H1 (cell line): Measurements from ENCODE around the gene NDUFAF8. TPM values are rescaled to one million over a fixed set of nuclear protein-coding genes. Genes with fewer than 3 reads are reported as not detected.

ENCODE experiments used
- CTCF ChIA-PET: fragments of 300-600 bp; sonication (Branson Sonifier 250); formaldehyde crosslinking; loops from one replicate; lab custom pipeline; 2021; ENCODE audit not compliant: partially characterized antibody; lab: Charles Lee
- POLR2A ChIA-PET: fragments of 300-600 bp; sonication (Branson Sonifier 250); formaldehyde crosslinking; loops from one replicate; lab custom pipeline; 2021; ENCODE audit warnings: inconsistent platforms; ENCODE audit not compliant: partially characterized antibody; lab: Charles Lee
- DNase-seq, 2 experiments: peaks; one replicate each; pipeline versions ENCODE4 v3.0.0 to v3.0.0-alpha.2; 2010 to 2022; ENCODE audit warnings: low spot score in 2 of 2, low read depth in 1 of 2, mixed read lengths in 1 of 2
- FAIRE-seq: peaks from 2 replicates; lab custom pipeline; 2011; peaks lifted over from hg19 to GRCh38; lab: Jason Lieb, UNC
- H2AFZ ChIP-seq: 2 replicates; pipeline ENCODE4 v1.8.1; 2012; ENCODE audit warnings: low read length, inconsistent platforms
- H2AK5ac ChIP-seq: 2 replicates; pipeline ENCODE4 v1.6.1; 2013; ENCODE audit warnings: low read depth, low read length
- H2BK120ac ChIP-seq: replicated peaks from 2 replicates; pipeline ENCODE3; 2013; ENCODE audit warnings: low read depth, low read length, inconsistent platforms
- H2BK12ac ChIP-seq: 2 replicates; pipeline ENCODE4 v1.6.1; 2013; ENCODE audit warnings: low read depth, low read length
- H2BK15ac ChIP-seq: 2 replicates; pipeline ENCODE4 v1.6.1; 2013; ENCODE audit warnings: low read length
- H2BK20ac ChIP-seq: 2 replicates; pipeline ENCODE4 v1.6.1; 2013; ENCODE audit warnings: low read length
- H2BK5ac ChIP-seq: 2 replicates; pipeline ENCODE4 v1.6.1; 2013; ENCODE audit warnings: low read depth, low read length
- H3K14ac ChIP-seq: 2 replicates; pipeline ENCODE4 v1.6.1; 2013; ENCODE audit warnings: inconsistent platforms; ENCODE audit not compliant: insufficient read length
- H3K18ac ChIP-seq: 2 replicates; pipeline ENCODE4 v1.6.1; 2013; ENCODE audit warnings: low read length; ENCODE audit errors: extremely low read depth
- H3K23ac ChIP-seq: 2 replicates; pipeline ENCODE4 v1.6.1; 2013; ENCODE audit warnings: inconsistent platforms; ENCODE audit not compliant: insufficient read length
- H3K23me2 ChIP-seq: 2 replicates; pipeline ENCODE4 v1.6.1; 2013; ENCODE audit warnings: low read depth, low read length
- H3K27ac ChIP-seq: 2 replicates; pipeline ENCODE4 v1.6.1; 2011; ENCODE audit warnings: low read depth, low read length, inconsistent platforms
- H3K27me3 ChIP-seq, 4 experiments: replicated peaks in 1 of 4; 1 replicate in 1 of 4; 2 replicates in 3 of 4; pipeline versions ENCODE4 v1.6.1 to v1.8.1; 2011 to 2013; ENCODE audit warnings: low read length in 3 of 4, mild to moderate bottlenecking in 3 of 4, inconsistent platforms in 2 of 4, mixed read lengths in 2 of 4, moderate library complexity in 1 of 4; ENCODE audit not compliant: control insufficient read depth in 3 of 4, insufficient read depth in 3 of 4; ENCODE audit errors: extremely low read depth in 1 of 4
- H3K36me3 ChIP-seq, 4 experiments: 2 replicates each; pipeline versions ENCODE4 v1.6.1 to v1.8.1; 2011 to 2013; ENCODE audit warnings: mild to moderate bottlenecking in 4 of 4, low read length in 3 of 4, moderate library complexity in 2 of 4, control low read depth in 1 of 4, inconsistent platforms in 1 of 4; ENCODE audit not compliant: insufficient read depth in 4 of 4, control insufficient read depth in 2 of 4
- H3K4ac ChIP-seq: replicated peaks from 2 replicates; pipeline ENCODE3; 2013; ENCODE audit warnings: low read length, low read depth, mixed read lengths, inconsistent platforms; ENCODE audit not compliant: insufficient read length
- H3K4me1 ChIP-seq, 4 experiments: replicated peaks in 1 of 4; 1 replicate in 1 of 4; 2 replicates in 3 of 4; pipeline versions ENCODE4 v1.6.1 to v1.8.1; 2011 to 2013; ENCODE audit warnings: low read length in 3 of 4, inconsistent platforms in 2 of 4, mixed read lengths in 1 of 4; ENCODE audit not compliant: insufficient read depth in 4 of 4, control insufficient read depth in 3 of 4
- H3K4me2 ChIP-seq, 2 experiments: 2 replicates each; pipeline versions ENCODE4 v1.6.1 to v1.8.1; 2011 to 2013; ENCODE audit warnings: low read depth in 2 of 2, low read length in 2 of 2, control low read depth in 1 of 2, inconsistent platforms in 1 of 2, mild to moderate bottlenecking in 1 of 2; ENCODE audit not compliant: insufficient read depth in 1 of 2
- H3K4me3 ChIP-seq, 4 experiments: fragments of 200-600, 300-600 bp in 1 of 4; sonication (generic), shearing (Covaris generic), sonication (Bioruptor Twin) in 1 of 4; 2 replicates each; pipeline versions ENCODE4 v1.5.1 to v1.8.1; 2011 to 2016; ENCODE audit warnings: low read length in 4 of 4, low read depth in 3 of 4, control low read depth in 2 of 4, inconsistent platforms in 2 of 4, mild to moderate bottlenecking in 2 of 4, mixed read lengths in 1 of 4, moderate library complexity in 1 of 4; ENCODE audit not compliant: insufficient read depth in 2 of 4; ENCODE audit errors: extremely low read depth in 1 of 4
- H3K56ac ChIP-seq: replicated peaks from 2 replicates; pipeline ENCODE3; 2013; ENCODE audit warnings: low read depth, mild to moderate bottlenecking, mixed read lengths, low read length, inconsistent platforms; ENCODE audit not compliant: insufficient read length
- H3K79me1 ChIP-seq: 2 replicates; pipeline ENCODE4 v1.6.1; 2013; ENCODE audit warnings: low read depth, low read length, control low read depth
- H3K79me2 ChIP-seq, 2 experiments: 2 replicates each; pipeline versions ENCODE4 v1.6.1 to v1.8.1; 2012 to 2013; ENCODE audit warnings: low read length in 2 of 2, mild to moderate bottlenecking in 2 of 2, inconsistent platforms in 1 of 2; ENCODE audit not compliant: insufficient read depth in 2 of 2, control insufficient read depth in 1 of 2
- H3K9ac ChIP-seq, 4 experiments: replicated peaks in 1 of 4; 1 replicate in 1 of 4; 2 replicates in 3 of 4; pipeline versions ENCODE4 v1.6.1 to v1.8.1; 2011 to 2013; ENCODE audit warnings: low read depth in 3 of 4, low read length in 3 of 4, control low read depth in 2 of 4, mild to moderate bottlenecking in 2 of 4, moderate library complexity in 2 of 4, inconsistent platforms in 1 of 4; ENCODE audit errors: extremely low read depth in 1 of 4
- H3K9me3 ChIP-seq, 2 experiments: 2 replicates each; pipeline versions ENCODE4 v1.6.1 to v1.8.1; 2012 to 2013; ENCODE audit warnings: mild to moderate bottlenecking in 2 of 2, moderate library complexity in 2 of 2, control low read depth in 1 of 2, inconsistent platforms in 1 of 2, low read depth in 1 of 2, low read length in 1 of 2, mixed read lengths in 1 of 2; ENCODE audit not compliant: insufficient read depth in 2 of 2
- H4K20me1 ChIP-seq, 2 experiments: replicated peaks in 1 of 2; 2 replicates each; pipeline versions ENCODE3 to v1.8.1; 2011 to 2013; ENCODE audit warnings: inconsistent platforms in 2 of 2, low read length in 2 of 2, mild to moderate bottlenecking in 1 of 2; ENCODE audit not compliant: insufficient read depth in 2 of 2, control insufficient read depth in 1 of 2
- H4K5ac ChIP-seq: 2 replicates; pipeline ENCODE4 v1.6.1; 2013; ENCODE audit warnings: low read length, low read depth, mixed read lengths, inconsistent platforms; ENCODE audit not compliant: insufficient read length
- H4K8ac ChIP-seq: 2 replicates; pipeline ENCODE4 v1.8.0; 2013; ENCODE audit warnings: mild to moderate bottlenecking, moderate library complexity, low read length, inconsistent platforms; ENCODE audit not compliant: insufficient read depth; ENCODE audit errors: extremely low read depth
- H4K91ac ChIP-seq: replicated peaks from 2 replicates; pipeline ENCODE3; 2013; ENCODE audit warnings: low read length, mixed read lengths, inconsistent platforms; ENCODE audit not compliant: insufficient read length
- BRCA1 ChIP-seq: IDR thresholded peaks from 2 replicates; pipeline ENCODE4 v1.6.1; 2012; ENCODE audit warnings: low read depth, low read length, improper control_type of control experiment
- CBX8 ChIP-seq: fragments of 300-800, 300-1000 bp; sonication (generic); IDR thresholded peaks from 2 replicates; pipeline ENCODE4 v1.7.1; 2016; ENCODE audit warnings: low read depth, low read length, borderline replicate concordance
- EP300 ChIP-seq, 2 experiments: IDR thresholded peaks; 1 replicate in 1 of 2; 2 replicates in 1 of 2; pipeline ENCODE4 v1.6.1; 2011 to 2012; ENCODE audit warnings: low read depth in 2 of 2, low read length in 2 of 2, mild to moderate bottlenecking in 2 of 2, borderline replicate concordance in 1 of 2, inconsistent platforms in 1 of 2, moderate library complexity in 1 of 2
- NRF1 ChIP-seq: IDR thresholded peaks from 2 replicates; pipeline ENCODE4 v1.6.1; 2011; ENCODE audit warnings: mild to moderate bottlenecking, low read depth, low read length, improper control_type of control experiment
- RXRA ChIP-seq: IDR thresholded peaks from 2 replicates; pipeline ENCODE4 v1.6.1; 2011; ENCODE audit warnings: low read depth, mild to moderate bottlenecking, low read length, moderate library complexity; ENCODE audit not compliant: insufficient read depth
- SIN3A ChIP-seq, 2 experiments: IDR thresholded peaks in 1 of 2; conservative IDR thresholded peaks in 1 of 2; 2 replicates each; pipeline ENCODE4 v1.6.1; 2011 to 2012; ENCODE audit warnings: low read length in 2 of 2, improper control_type of control experiment in 1 of 2, low read depth in 1 of 2, mild to moderate bottlenecking in 1 of 2
- SP2 ChIP-seq: IDR thresholded peaks from 2 replicates; pipeline ENCODE4 v1.6.1; 2012; ENCODE audit warnings: mild to moderate bottlenecking, low read length, inconsistent platforms
- SP4 ChIP-seq: IDR thresholded peaks from 2 replicates; pipeline ENCODE4 v1.6.1; 2012; ENCODE audit warnings: low read length, inconsistent platforms
- WGBS, 2 experiments: shearing (Covaris generic) in 1 of 2; methylation state at CpG; one replicate each; pipeline versions ENCODE4 v1.1.6 to v1.1.7; 2013 to 2015; ENCODE audit warnings: low lambda C conversion rate in 2 of 2, mixed read lengths in 2 of 2, inconsistent platforms in 1 of 2, low coverage in 1 of 2, missing lambda C conversion rate in 1 of 2; ENCODE audit not compliant: insufficient replicate concordance in 2 of 2, insufficient coverage in 1 of 2, insufficient read length in 1 of 2; ENCODE audit errors: extremely low coverage in 1 of 2, missing lambda C conversion rate in 1 of 2; 5-methylcytosine and 5-hydroxymethylcytosine counted together
- polyA plus RNA-seq, 7 experiments: library from polyadenylated mRNA; depleted of rRNA in 3 of 7; stranded (reverse) in 5 of 7; unstranded in 2 of 7; fragments of >200 nt in 5 of 7; fragments of 200-250 nt in 2 of 7; gene quantifications; 1 replicate in 5 of 7; 2 replicates in 1 of 7; 4 replicates in 1 of 7; pipeline versions ENCODE4 v1.2.1 to v1.2.3, GENCODE V29; 2011 to 2013; ENCODE audit warnings: missing spikeins in 2 of 7, mixed read lengths in 2 of 7
- total RNA-seq: library from RNA; stranded (reverse); fragmentation: NEBNext Ultra II Directional; extraction: Animal tissue kit (Norgen Biotek cat#: 25700); gene quantifications from 2 replicates; pipeline ENCODE4 v1.2.1, GENCODE V29; 2021
- TF ChIP-seq, protein P1 (sequence below), 3 experiments: IDR thresholded peaks; 1 replicate in 2 of 3; 2 replicates in 1 of 3; pipeline versions ENCODE4 v1.5.1 to v1.6.1; 2011; ENCODE audit warnings: low read length in 3 of 3, mild to moderate bottlenecking in 3 of 3, inconsistent platforms in 2 of 3, low read depth in 1 of 3, moderate library complexity in 1 of 3; ENCODE audit not compliant: insufficient read depth in 1 of 3; ENCODE audit errors: control extremely low read depth in 1 of 3

NDUFAF8 gene
- total and polyA plus RNA-seq, 2 of the 8 experiments (the other 6 are each of a cell fraction or from before 2014, with no cell fraction given), result 48.9 to 91.1 TPM

DNA sequence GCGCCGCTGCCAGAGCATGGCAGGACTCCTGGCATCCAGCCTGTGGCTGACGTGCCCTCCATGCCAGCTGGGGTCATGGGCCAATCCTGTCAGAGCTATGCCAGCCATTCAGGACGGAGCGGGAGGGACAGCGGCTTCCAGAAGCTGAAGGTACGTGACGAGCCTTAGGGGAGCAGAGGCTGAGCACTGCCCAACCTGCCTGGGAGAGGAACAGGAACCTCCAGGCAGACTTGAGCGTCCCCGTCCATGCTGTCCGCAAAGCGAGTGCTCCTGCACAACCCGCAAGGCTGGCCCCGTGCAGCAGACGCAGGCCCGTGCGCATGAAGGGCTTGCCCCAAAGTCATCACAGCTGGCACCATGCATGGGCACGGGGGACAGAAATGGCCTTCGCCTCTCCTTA lies 21.5 kb downstream of the NDUFAF8 start:
- Histone ChIP-seq H4K91ac (no peak overlapping the region), H4K5ac (no peak overlapping the region), H3K4me2 (no peak overlapping the region), H2BK20ac (no peak overlapping the region), H3K79me1 (peaks cover 2% of the 10 kb centered on the region; the same call in 1 of the 2 replicates), H3K9ac (no peak overlapping the region), H3K23me2 (no peaks in the 10 kb centered on the region), H2BK15ac (no peak overlapping the region), H3K18ac (no peak overlapping the region), H3K4me3 (no peak overlapping the region), H3K56ac (no peak overlapping the region), H2BK120ac (no peak overlapping the region), H3K9me3 (no peaks in the 10 kb centered on the region), H3K27ac (no peak overlapping the region), H2AFZ (no peak overlapping the region), H3K4me1 (no peaks in the 10 kb centered on the region), H2BK5ac (no peak overlapping the region), H3K27me3 (no peaks in the 10 kb centered on the region), H3K79me2 (no peaks in the 10 kb centered on the region), H4K20me1 (peaks cover 0 to 12% of the 10 kb centered on the region in 2 experiments), H3K4ac (no peak overlapping the region), H2BK12ac (no peak overlapping the region), H2AK5ac (no peak overlapping the region), H3K36me3 (peaks cover 0 to 7% (median 4%) of the 10 kb centered on the region in 4 experiments; a peak in 3 of 8 replicates), H3K14ac (no peak overlapping the region), H4K8ac (peak overlapping the region; percentile 38; the same call in 1 of the 2 replicates), H3K23ac (no peak overlapping the region)
- FAIRE-seq, result no peak
- 92% methylated on average over 19 of the region's 19 CpGs; no CpG with 5 or more reads in 1 of the 2 experiments for WGBS, 2 experiments
- no peak for DNase-seq
- CTCF ChIA-PET, result interaction anchor here (0.8 to 2.2 kb wide), 6 partner anchors 18 to 277 kb away, joined by 3 to 8 read pairs (median 3); no protein-coding TSS in a partner anchor
- POLR2A ChIA-PET, result interaction anchor here (0.7 to 1.4 kb wide), 3 partner anchors 10 to 253 kb away, joined by 3 to 4 read pairs (median 3); no protein-coding TSS in a partner anchor
- TF ChIP-seq RXRA, result no peak
- no peak for TF ChIP-seq BRCA1
- TF ChIP-seq EP300 (IDR thresholded peaks at IDR 0.05; ENCODE audit: borderline replicate concordance in 1 of 2, low read depth in 2 of 2, low read length in 2 of 2), result no peak
- no peak for TF ChIP-seq CBX8
- TF ChIP-seq NRF1, result no peak
- TF ChIP-seq SP2, result no peak
- no peak for TF ChIP-seq SP4
- no peak for TF ChIP-seq SIN3A (conservative IDR thresholded peaks at IDR 0.05 in 1 of 2, IDR thresholded peaks at IDR 0.05 in 1 of 2; ENCODE audit: low read depth in 1 of 2, low read length in 2 of 2)
- TF ChIP-seq, protein P1, sequence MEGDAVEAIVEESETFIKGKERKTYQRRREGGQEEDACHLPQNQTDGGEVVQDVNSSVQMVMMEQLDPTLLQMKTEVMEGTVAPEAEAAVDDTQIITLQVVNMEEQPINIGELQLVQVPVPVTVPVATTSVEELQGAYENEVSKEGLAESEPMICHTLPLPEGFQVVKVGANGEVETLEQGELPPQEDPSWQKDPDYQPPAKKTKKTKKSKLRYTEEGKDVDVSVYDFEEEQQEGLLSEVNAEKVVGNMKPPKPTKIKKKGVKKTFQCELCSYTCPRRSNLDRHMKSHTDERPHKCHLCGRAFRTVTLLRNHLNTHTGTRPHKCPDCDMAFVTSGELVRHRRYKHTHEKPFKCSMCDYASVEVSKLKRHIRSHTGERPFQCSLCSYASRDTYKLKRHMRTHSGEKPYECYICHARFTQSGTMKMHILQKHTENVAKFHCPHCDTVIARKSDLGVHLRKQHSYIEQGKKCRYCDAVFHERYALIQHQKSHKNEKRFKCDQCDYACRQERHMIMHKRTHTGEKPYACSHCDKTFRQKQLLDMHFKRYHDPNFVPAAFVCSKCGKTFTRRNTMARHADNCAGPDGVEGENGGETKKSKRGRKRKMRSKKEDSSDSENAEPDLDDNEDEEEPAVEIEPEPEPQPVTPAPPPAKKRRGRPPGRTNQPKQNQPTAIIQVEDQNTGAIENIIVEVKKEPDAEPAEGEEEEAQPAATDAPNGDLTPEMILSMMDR (IDR thresholded peaks at IDR 0.05; ENCODE audit: control extremely low read depth in 1 of 3, insufficient read depth in 1 of 3, low read depth in 1 of 3, low read length in 3 of 3), result no peak
